HepG2 (cell line): Measurements from ENCODE around the gene ACTRT2. TPM values are rescaled to one million over a fixed set of nuclear protein-coding genes. Genes with fewer than 3 reads are reported as not detected.

ENCODE experiments used
- ATF6 ChIP-seq: sonication (generic); formaldehyde crosslinking; conservative IDR thresholded peaks from 2 replicates; pipeline ENCODE4 v1.4.0; 2020; ENCODE audit warnings: missing genetic modification reagents
- BHLHE40 ChIP-seq: IDR thresholded peaks from 2 replicates; pipeline ENCODE4 v1.6.1; 2011; ENCODE audit warnings: low read length, improper control_type of control experiment
- CREB3 ChIP-seq: sonication (generic); formaldehyde crosslinking; IDR thresholded peaks from 2 replicates; pipeline ENCODE4 v1.5.0; 2020; ENCODE audit warnings: missing genetic modification reagents
- HOXA9 ChIP-seq: sonication (generic); formaldehyde crosslinking; IDR thresholded peaks from 2 replicates; pipeline ENCODE4 v1.8.1; 2022; ENCODE audit warnings: missing genetic modification reagents, mild to moderate bottlenecking, moderate library complexity, borderline replicate concordance
- KDM4B ChIP-seq: sonication (generic); formaldehyde crosslinking; IDR thresholded peaks from 2 replicates; pipeline ENCODE4 v1.4.0; 2020; ENCODE audit warnings: missing genetic modification reagents
- NFYB ChIP-seq: sonication (generic); formaldehyde crosslinking; IDR thresholded peaks from 2 replicates; pipeline ENCODE4 v1.4.0; 2020; ENCODE audit warnings: missing genetic modification reagents
- PCBP1 ChIP-seq: fragments of 200-400 bp; formaldehyde crosslinking; IDR thresholded peaks from 2 replicates; pipeline ENCODE4 v1.6.1; 2017; ENCODE audit warnings: mild to moderate bottlenecking, low read depth, low read length, borderline replicate concordance
- POLR2AphosphoS2 ChIP-seq: IDR thresholded peaks from 2 replicates; pipeline ENCODE4 v1.6.1; 2011; ENCODE audit warnings: low read depth, low read length, improper control_type of control experiment
- RBM22 ChIP-seq: fragments of 200-400 bp; formaldehyde crosslinking; optimal IDR thresholded peaks from 2 replicates; pipeline ENCODE3; 2017; ENCODE audit warnings: mild to moderate bottlenecking, low read length, moderate library complexity
- REST ChIP-seq, 2 experiments: IDR thresholded peaks; 2 replicates each; pipeline ENCODE4 v1.6.1; 2011 to 2012; ENCODE audit warnings: low read length in 2 of 2, borderline replicate concordance in 1 of 2, low read depth in 1 of 2, mild to moderate bottlenecking in 1 of 2, moderate library complexity in 1 of 2
- ZBTB7B ChIP-seq: sonication (generic); formaldehyde crosslinking; IDR thresholded peaks from 2 replicates; pipeline ENCODE4 v1.4.0; 2020; ENCODE audit warnings: missing genetic modification reagents
- ZGPAT ChIP-seq: IDR thresholded peaks from 2 replicates; pipeline ENCODE4 v1.6.1; 2016; ENCODE audit warnings: mild to moderate bottlenecking
- ZKSCAN1 ChIP-seq: fragments of 150-350 bp; IDR thresholded peaks from 2 replicates; pipeline ENCODE4 v1.6.1; 2014; ENCODE audit warnings: low read length
- ZNF281 ChIP-seq: sonication (generic); formaldehyde crosslinking; IDR thresholded peaks from 2 replicates; pipeline ENCODE4 v1.4.0; 2020; ENCODE audit warnings: missing genetic modification reagents, borderline replicate concordance
- ZNF567 ChIP-seq: sonication (generic); formaldehyde crosslinking; IDR thresholded peaks from 2 replicates; pipeline ENCODE4 v1.8.1; 2023; ENCODE audit warnings: mild to moderate bottlenecking, missing genetic modification reagents, borderline replicate concordance
- ZNF615 ChIP-seq: sonication (generic); formaldehyde crosslinking; IDR thresholded peaks from 2 replicates; pipeline ENCODE4 v1.5.0; 2020; ENCODE audit warnings: mild to moderate bottlenecking, missing genetic modification reagents, borderline replicate concordance
- ZSCAN31 ChIP-seq: sonication (generic); formaldehyde crosslinking; IDR thresholded peaks from 2 replicates; pipeline ENCODE4 v1.5.0; 2020; ENCODE audit warnings: low read depth, mild to moderate bottlenecking, missing genetic modification reagents
- polyA plus RNA-seq, 8 experiments: library from polyadenylated mRNA; depleted of rRNA in 3 of 8; stranded (reverse) in 7 of 8; unstranded in 1 of 8; fragments of >200 nt; fragmentation: Illumina TruSeq in 4 of 8; extraction: Trizol in 4 of 8; gene quantifications; 2 replicates each; pipeline versions ENCODE4 v1.2.1 to v1.2.3, GENCODE V29; 2011 to 2016; ENCODE audit warnings: low read depth in 4 of 8, missing spikeins in 1 of 8, mixed read lengths in 1 of 8; ENCODE audit not compliant: insufficient read depth in 1 of 8
- total RNA-seq, 5 experiments: library from RNA; depleted of rRNA; stranded (reverse); fragments of >200 nt; fragmentation: Illumina TruSeq; extraction: Trizol; gene quantifications; 2 replicates each; pipeline ENCODE4 v1.2.3, GENCODE V29; 2016; ENCODE audit warnings: low read depth in 1 of 5

The ACTRT2 gene
- total and polyA plus RNA-seq, 2 of the 13 experiments (the other 11 are each of a cell fraction or from before 2014, with no cell fraction given), result not detected

- TF ChIP-seq ZNF281 (CRISPR knock-in tag) (no peak), ZSCAN31 (0 out of 2 replicates have a peak, but pooled peaks have one; percentile 37), HOXA9 (CRISPR knock-in tag) (no peak), CREB3 (CRISPR knock-in tag) (no peak), REST (IDR thresholded peaks at IDR 0.05; ENCODE audit: borderline replicate concordance in 1 of 2, low read depth in 1 of 2, low read length in 2 of 2) (no peak), ZGPAT (peak; percentile 25; the same call in 1 of the 2 replicates), PCBP1 (no peak), ZNF567 (CRISPR knock-in tag) (peak; percentile 41; the same call in 1 of the 2 replicates), NFYB (CRISPR knock-in tag) (no peak), ZKSCAN1 (no peak), ZBTB7B (peak; percentile 65; the same call in 1 of the 2 replicates), KDM4B (no peak), RBM22 (no peak), POLR2AphosphoS2 (no peak), BHLHE40 (no peak), ATF6 (CRISPR knock-in tag) (no peak), ZNF615 (CRISPR knock-in tag) (no peak)
Observed at GRCh38 chr1:3070644-3071564, 49.6 kb downstream of the ACTRT2 start (continued).
